ENCODE measurements around the gene SUMO3.

The SUMO3 gene

GRCh38 chr21:44801468-44802395 lies 16.1 kb downstream of the SUMO3 start, which contains the start of gene UBE2G2:
UBE2G2 (minus strand) TSS chr21:44801820; CDS start chr21:44801748, 72 bp downstream.
- DNase-seq = peak; percentile 15

DNA sequence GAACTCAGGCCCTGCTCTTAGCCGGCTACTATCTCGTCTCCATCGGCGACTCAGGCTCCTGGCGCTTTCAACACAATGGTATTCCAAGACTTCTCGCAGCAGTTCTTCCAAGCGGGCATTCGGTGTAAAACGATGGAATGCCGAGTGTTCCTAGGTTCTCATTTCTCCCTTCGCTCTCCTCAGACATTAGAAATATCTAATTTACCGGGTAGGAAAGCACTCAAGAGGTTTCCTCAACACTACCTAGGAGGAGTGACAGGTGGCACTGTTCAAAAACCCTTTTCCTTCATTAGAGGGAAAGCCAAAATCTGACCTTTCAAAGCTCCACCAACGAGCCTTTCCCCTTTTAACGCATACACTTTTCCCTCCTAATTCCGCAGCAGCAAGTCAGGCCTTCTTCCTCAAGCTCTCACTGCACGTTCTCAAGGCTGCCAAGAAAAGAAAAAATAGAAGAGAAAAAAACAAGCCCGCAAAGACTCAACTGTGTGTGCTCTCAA lies 16.8 kb downstream of the SUMO3 start:
- no peak for DNase-seq

- no peak for DNase-seq
Measured at GRCh38 chr21:44800103-44800502, 17.8 kb downstream of the SUMO3 start.

- no peak for DNase-seq
Measured at GRCh38 chr21:44799646-44800045, 18.2 kb downstream of the SUMO3 start.

- DNase-seq = no peak
Measured at GRCh38 chr21:44797775-44798174, 20.1 kb downstream of the SUMO3 start.

DNA sequence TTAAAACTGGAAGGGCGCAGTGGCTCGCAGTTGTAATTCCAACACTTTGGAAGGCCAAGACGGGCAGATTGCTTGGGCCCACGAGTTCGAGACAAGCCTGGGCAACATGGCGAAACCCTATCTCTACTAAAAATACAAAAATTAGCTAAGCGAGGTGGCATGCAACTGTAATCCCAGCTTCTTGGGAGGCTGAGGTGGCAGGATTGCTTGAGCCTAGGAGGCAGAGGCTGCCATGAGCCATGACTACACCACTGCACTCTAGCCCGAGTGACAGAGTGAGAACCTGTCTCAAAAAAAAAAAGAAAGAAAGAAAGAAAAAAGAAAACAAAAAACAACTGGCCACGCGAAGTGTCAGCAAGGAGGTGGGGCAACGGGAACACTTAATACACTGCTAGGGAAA lies 22.5 kb downstream of the SUMO3 start:
- DNase-seq = no peak

DNA sequence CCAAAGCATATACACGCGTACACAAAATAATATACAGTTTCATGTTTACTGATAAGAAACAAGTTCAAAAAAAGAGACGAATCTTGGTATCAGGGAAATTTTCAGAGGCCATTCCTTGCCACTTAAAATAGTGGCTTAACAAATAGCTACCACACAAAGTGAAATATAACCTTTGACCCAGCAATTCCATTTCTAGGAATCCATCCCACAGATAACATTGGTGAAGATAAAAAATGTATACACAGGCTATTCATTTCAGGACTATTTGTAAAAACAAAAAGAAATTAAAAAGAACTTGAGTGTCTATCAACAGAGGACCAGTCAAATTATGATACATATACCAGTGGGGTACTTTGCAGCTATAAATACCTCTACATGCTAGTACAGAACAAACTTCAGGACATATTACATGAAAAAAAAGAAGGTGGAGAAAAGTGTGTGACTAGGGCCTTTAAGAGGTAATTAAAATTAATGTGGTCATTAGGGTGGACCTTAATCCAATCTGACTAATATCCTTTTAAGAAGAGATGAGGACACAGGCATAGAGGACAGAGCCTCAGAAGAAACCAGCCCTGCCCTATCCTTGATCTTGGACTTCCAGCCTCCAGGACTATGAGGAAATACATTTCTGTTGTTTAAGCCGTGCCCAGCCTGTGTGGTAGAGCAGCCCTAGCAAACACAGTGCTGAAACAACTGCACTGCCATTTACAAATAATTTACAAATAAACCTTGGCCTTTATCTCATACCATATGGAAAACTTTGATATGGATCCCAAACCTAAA lies 24.1 kb downstream of the SUMO3 start:
- DNase-seq = no peak

- DNase-seq = peak; percentile 9
Measured at GRCh38 chr21:44792702-44793591, 24.9 kb downstream of the SUMO3 start.

DNA sequence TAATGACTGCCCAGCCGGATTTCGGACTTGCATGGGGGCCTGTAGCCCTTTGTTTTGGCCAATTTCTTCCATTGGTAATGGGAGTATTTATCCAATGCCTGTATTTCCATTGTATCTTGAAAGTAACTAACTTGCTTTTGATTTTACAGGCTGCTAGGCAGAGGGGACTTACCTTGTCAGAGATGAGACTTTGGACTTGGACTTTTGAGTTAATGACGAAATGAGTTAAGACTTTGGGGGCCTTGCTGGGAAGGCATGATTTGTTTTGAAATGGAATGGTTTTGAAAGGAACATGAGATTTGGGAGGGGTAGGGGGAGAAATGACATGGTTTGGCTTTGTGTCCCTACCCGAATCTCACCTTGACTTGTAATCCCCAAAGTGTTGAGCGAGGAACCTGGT lies 25.9 kb downstream of the SUMO3 start:
- no peak for DNase-seq

DNA sequence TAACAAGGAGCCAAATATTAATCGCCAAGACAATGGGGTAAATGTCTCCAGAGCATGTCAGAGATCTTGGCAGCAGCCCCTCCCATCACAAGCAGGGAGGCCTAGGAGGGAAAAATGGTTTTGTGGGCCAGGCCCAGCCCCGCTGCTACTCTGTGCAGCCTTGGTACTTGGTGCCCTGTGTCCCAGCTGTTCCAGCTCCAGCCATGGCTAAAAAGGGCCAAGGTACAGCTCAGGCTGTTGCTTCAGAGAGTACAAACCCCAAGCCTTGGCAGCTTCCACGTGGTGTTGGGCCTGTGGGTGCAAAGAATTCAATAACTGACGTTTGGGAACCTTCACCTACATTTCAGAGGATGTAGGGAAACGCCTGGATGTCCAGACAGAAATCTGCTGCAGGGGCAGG lies 26.6 kb downstream of the SUMO3 start:
- no peak for DNase-seq

- DNase-seq = no peak
Measured at GRCh38 chr21:44790368-44790767, 27.5 kb downstream of the SUMO3 start.

DNA sequence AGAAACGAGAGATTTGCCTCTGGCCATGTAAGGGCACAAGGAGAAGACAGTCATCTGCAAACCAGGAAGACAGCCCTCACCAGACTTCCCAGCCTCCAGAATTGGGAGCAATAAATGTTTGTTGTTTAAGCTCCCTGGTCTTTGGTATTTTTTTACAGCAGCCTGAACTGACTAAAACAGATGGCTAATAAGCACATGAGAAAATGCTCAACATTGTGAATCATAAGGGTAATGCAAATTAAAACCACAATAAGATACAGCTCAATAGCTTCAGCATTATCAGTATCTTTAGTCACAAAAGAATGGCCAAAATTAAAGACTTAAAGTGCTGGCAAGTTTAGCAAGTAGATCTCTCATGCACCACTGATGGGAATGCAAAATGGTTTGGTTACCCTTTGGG lies 28.0 kb downstream of the SUMO3 start:
- DNase-seq = no peak

- DNase-seq = no peak
Measured at GRCh38 chr21:44785620-44786335, 32.1 kb downstream of the SUMO3 start.

DNA sequence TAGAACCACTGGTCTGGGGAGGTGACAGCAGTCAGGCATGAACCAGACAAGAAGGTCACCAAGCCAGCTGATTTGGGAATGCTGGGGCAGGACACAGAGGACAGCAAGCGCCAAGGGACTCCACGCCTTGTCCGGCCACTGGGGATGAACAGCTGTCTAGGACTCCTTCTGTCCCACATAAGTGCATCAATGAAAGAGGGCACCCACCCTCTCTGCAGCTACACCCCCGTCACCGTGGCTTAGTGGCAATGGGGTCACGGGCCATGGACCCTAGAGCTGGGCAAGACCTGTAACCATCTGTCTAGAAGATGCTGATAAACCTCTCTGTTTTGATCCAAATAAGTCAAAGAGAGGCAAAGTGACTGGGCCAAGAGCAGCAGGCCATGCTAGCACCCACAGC lies 33.1 kb downstream of the SUMO3 start:
- no peak for DNase-seq

DNA sequence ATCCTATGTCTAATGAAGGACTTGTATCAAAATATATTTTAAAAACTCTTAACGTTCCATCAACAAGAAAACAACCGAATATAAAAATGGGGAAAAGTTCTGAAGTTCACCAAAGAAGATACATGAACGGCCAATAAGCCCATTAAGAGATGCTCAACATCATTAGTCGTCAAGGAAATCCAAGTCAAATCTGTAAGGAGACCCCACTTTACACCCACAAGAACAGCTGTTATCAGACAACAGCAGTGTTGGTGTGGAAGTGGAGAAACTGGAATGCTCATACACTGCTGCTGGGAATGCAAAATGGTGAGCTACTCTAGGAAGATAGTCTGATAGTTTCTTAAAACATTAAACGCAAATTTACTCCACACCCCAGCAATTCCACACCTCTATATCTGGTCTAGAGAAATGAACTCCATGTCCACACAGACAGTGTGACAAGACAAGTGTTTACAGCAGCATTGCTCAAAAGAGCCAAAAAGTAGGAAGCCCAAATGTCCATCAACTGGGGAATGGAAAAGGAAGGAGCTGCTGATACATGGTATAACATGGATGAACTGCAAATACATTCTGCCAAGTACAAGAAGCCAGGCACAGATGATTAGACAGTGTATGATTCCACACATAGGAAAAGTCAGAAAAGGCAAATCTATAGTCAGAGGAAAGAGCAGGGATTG lies 34.7 kb downstream of the SUMO3 start:
- no peak for DNase-seq

DNA sequence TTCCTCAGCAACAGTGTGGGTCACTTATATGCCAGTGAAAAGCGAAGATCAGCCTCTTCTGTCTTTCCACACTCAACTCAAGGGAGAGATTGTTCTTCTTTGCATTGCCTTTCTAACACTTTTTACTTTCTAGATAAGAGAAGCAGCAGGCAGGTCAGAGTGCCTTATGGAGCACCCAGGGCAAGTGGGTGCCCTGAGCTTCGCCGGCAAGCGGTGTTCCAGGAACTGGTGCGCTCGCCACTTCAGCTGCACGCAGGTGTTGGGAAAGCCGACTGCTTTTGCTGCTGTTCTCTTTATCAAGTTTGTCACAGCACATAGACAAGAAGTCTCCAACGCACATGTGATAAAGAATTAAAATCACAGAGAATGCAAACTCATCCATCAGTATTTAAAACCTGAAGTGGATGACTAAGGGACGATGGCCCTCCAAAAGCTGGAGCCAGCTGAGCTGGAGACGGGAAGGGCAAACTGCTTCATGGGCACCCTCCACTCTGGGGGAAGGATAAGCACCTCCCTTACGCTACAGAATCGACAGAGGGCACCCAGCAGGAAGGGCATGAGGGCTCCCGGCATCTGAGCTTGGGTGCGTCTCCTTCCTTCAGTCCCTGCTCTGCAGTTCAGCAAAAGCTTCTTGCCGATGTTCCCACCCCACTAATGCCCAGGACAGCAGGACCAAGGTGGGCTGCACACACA lies 36.9 kb downstream of the SUMO3 start:
- DNase-seq = no peak

GRCh38 chr21:44780137-44780502 lies 37.7 kb downstream of the SUMO3 start:
- DNase-seq = no peak

- no peak for DNase-seq
Measured at GRCh38 chr21:44779417-44780136, 38.3 kb downstream of the SUMO3 start.

DNA sequence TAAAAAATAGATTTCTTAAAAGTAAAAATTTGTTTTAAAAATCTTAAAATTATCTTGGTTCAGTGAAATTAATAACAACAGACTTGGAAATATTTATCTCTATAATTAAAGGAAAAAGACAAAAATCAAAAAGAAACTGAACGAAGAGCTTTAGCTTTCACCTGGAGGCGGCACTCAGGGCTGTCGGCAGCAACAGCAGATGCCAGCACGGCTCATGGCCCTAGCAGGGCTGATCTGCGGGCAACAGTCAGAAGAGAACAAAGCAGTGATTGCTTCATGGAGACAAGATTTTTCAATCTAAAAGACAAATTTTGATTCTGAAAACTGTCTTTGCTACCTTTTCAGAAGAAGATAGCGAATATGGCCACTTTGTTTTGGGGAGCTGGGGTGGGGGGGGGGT lies 38.9 kb downstream of the SUMO3 start:
- DNase-seq = no peak

GRCh38 chr21:44778499-44778911 lies 39.4 kb downstream of the SUMO3 start:
- no peak for DNase-seq
